Measurements from ENCODE around the gene USP9Y.
"Not testable (repeated sequence)": the region's sequence is repeated elsewhere in the genome, so short reads cannot be mapped to it uniquely, and the experiment has no call there.

Gene USP9Y

GRCh38 chrY:12701181-12701695, at the start of gene USP9Y:
Gene USP9Y, plus strand, starts transcription at chrY:12701231. Its CDS starts 8,217 bp downstream, at chrY:12709448.
- no peaks in the 10 kb centered on the region for H3K4me1 ChIP-seq (ENCODE audit: control insufficient read depth, insufficient read depth, low read length)

GRCh38 chrY:12651621-12652036, 49.4 kb upstream of the USP9Y start:
- Histone ChIP-seq H3K27ac (ENCODE audit: low read length) (no peak overlapping the region), H3K36me3 (ENCODE audit: control insufficient read depth in 2 of 2, insufficient read depth in 2 of 2, low read length in 2 of 2) (no peaks in the 10 kb centered on the region), H3K4me3 (ENCODE audit: low read length in 2 of 2) (no peak overlapping the region), H3K9ac (ENCODE audit: low read length in 2 of 2) (no peak overlapping the region), H3K9me3 (ENCODE audit: control insufficient read depth in 2 of 2, low read length in 2 of 2) (no peaks in the 10 kb centered on the region), H3K4me1 (ENCODE audit: control insufficient read depth, insufficient read depth, low read length) (no peaks in the 10 kb centered on the region), H3K27me3 (ENCODE audit: control insufficient read depth in 1 of 2, insufficient read depth in 2 of 2, low read length in 2 of 2) (no peaks in the 10 kb centered on the region)

More at GRCh38 chrY:12701181-12701695, at the start of gene USP9Y:
- no peak within 1 kb of the TSS for H3K4me3 ChIP-seq (ENCODE audit: low read length in 2 of 2)
- H3K36me3 ChIP-seq (ENCODE audit: control insufficient read depth in 2 of 2, insufficient read depth in 2 of 2, low read length in 2 of 2) = peaks cover 0 to 4% of the 10 kb centered on the region in 2 donors
- peaks cover 0 to 9% of the 10 kb centered on the region in 2 donors for H3K9me3 ChIP-seq (ENCODE audit: control insufficient read depth in 2 of 2, low read length in 2 of 2)
- no peak within 1 kb of the TSS for H3K9ac ChIP-seq (ENCODE audit: low read length in 2 of 2)
- H3K27ac ChIP-seq (ENCODE audit: low read length) = no peak within 1 kb of the TSS
- H3K27me3 ChIP-seq (ENCODE audit: control insufficient read depth in 1 of 2, insufficient read depth in 2 of 2, low read length in 2 of 2) = no peaks in the 10 kb centered on the region

GRCh38 chrY:12661745-12662681, 39.0 kb upstream of the USP9Y start:
- no peak overlapping the region for H3K27ac ChIP-seq (ENCODE audit: low read length)
- H3K9me3 ChIP-seq (ENCODE audit: control insufficient read depth in 2 of 2, low read length in 2 of 2) = no peaks in the 10 kb centered on the region
- H3K4me1 ChIP-seq (ENCODE audit: control insufficient read depth, insufficient read depth, low read length) = no peaks in the 10 kb centered on the region
- peak overlapping the region in 1 of 2 donors; percentile 95 for H3K4me3 ChIP-seq (ENCODE audit: low read length in 2 of 2)
- peak overlapping the region in 1 of 2 donors; percentile 85 for H3K9ac ChIP-seq (ENCODE audit: low read length in 2 of 2)
- H3K27me3 ChIP-seq (ENCODE audit: control insufficient read depth in 1 of 2, insufficient read depth in 2 of 2, low read length in 2 of 2) = no peaks in the 10 kb centered on the region
- H3K36me3 ChIP-seq (ENCODE audit: control insufficient read depth in 2 of 2, insufficient read depth in 2 of 2, low read length in 2 of 2) = no peaks in the 10 kb centered on the region

- Histone ChIP-seq H3K27ac (ENCODE audit: low read length) (no peak overlapping the region), H3K4me3 (ENCODE audit: low read length in 2 of 2) (peak overlapping the region in 1 of 2 donors; percentile 95), H3K27me3 (ENCODE audit: control insufficient read depth in 1 of 2, insufficient read depth in 2 of 2, low read length in 2 of 2) (no peaks in the 10 kb centered on the region), H3K9ac (ENCODE audit: low read length in 2 of 2) (peak overlapping the region in 1 of 2 donors; percentile 85), H3K4me1 (ENCODE audit: control insufficient read depth, insufficient read depth, low read length) (no peaks in the 10 kb centered on the region), H3K9me3 (ENCODE audit: control insufficient read depth in 2 of 2, low read length in 2 of 2) (no peaks in the 10 kb centered on the region), H3K36me3 (ENCODE audit: control insufficient read depth in 2 of 2, insufficient read depth in 2 of 2, low read length in 2 of 2) (no peaks in the 10 kb centered on the region)
Measured at GRCh38 chrY:12662745-12663591, 38.1 kb upstream of the USP9Y start.

GRCh38 chrY:12663845-12664244, 37.2 kb upstream of the USP9Y start:
- not testable (repeated sequence) for H3K9ac ChIP-seq (ENCODE audit: low read length in 2 of 2); H3K36me3 ChIP-seq (ENCODE audit: control insufficient read depth in 2 of 2, insufficient read depth in 2 of 2, low read length in 2 of 2); H3K4me3 ChIP-seq (ENCODE audit: low read length in 2 of 2); H3K27ac ChIP-seq (ENCODE audit: low read length); H3K9me3 ChIP-seq (ENCODE audit: control insufficient read depth in 2 of 2, low read length in 2 of 2); H3K27me3 ChIP-seq (ENCODE audit: control insufficient read depth in 1 of 2, insufficient read depth in 2 of 2, low read length in 2 of 2); H3K4me1 ChIP-seq (ENCODE audit: control insufficient read depth, insufficient read depth, low read length)

GRCh38 chrY:12678111-12678510, 22.9 kb upstream of the USP9Y start:
- Histone ChIP-seq H3K9me3 (ENCODE audit: control insufficient read depth in 2 of 2, low read length in 2 of 2) (no peaks in the 10 kb centered on the region), H3K27ac (ENCODE audit: low read length) (no peak overlapping the region), H3K27me3 (ENCODE audit: control insufficient read depth in 1 of 2, insufficient read depth in 2 of 2, low read length in 2 of 2) (no peaks in the 10 kb centered on the region), H3K4me1 (ENCODE audit: control insufficient read depth, insufficient read depth, low read length) (no peaks in the 10 kb centered on the region), H3K36me3 (ENCODE audit: control insufficient read depth in 2 of 2, insufficient read depth in 2 of 2, low read length in 2 of 2) (no peaks in the 10 kb centered on the region), H3K9ac (ENCODE audit: low read length in 2 of 2) (no peak overlapping the region), H3K4me3 (ENCODE audit: low read length in 2 of 2) (no peak overlapping the region)

- H3K27me3 ChIP-seq (ENCODE audit: control insufficient read depth in 1 of 2, insufficient read depth in 2 of 2, low read length in 2 of 2) = no peaks in the 10 kb centered on the region
- H3K36me3 ChIP-seq (ENCODE audit: control insufficient read depth in 2 of 2, insufficient read depth in 2 of 2, low read length in 2 of 2) = no peaks in the 10 kb centered on the region
- H3K27ac ChIP-seq (ENCODE audit: low read length) = no peak overlapping the region
- no peaks in the 10 kb centered on the region for H3K9me3 ChIP-seq (ENCODE audit: control insufficient read depth in 2 of 2, low read length in 2 of 2)
- H3K9ac ChIP-seq (ENCODE audit: low read length in 2 of 2) = no peak overlapping the region
- no peak overlapping the region for H3K4me3 ChIP-seq (ENCODE audit: low read length in 2 of 2)
- H3K4me1 ChIP-seq (ENCODE audit: control insufficient read depth, insufficient read depth, low read length) = no peaks in the 10 kb centered on the region
Measured at GRCh38 chrY:12681535-12681934, 19.5 kb upstream of the USP9Y start.

GRCh38 chrY:12688337-12688736, 12.7 kb upstream of the USP9Y start:
- Histone ChIP-seq H3K27ac (ENCODE audit: low read length) (no peak overlapping the region), H3K27me3 (ENCODE audit: control insufficient read depth in 1 of 2, insufficient read depth in 2 of 2, low read length in 2 of 2) (no peaks in the 10 kb centered on the region), H3K9me3 (ENCODE audit: control insufficient read depth in 2 of 2, low read length in 2 of 2) (no peaks in the 10 kb centered on the region), H3K36me3 (ENCODE audit: control insufficient read depth in 2 of 2, insufficient read depth in 2 of 2, low read length in 2 of 2) (no peaks in the 10 kb centered on the region), H3K9ac (ENCODE audit: low read length in 2 of 2) (no peak overlapping the region), H3K4me1 (ENCODE audit: control insufficient read depth, insufficient read depth, low read length) (no peaks in the 10 kb centered on the region), H3K4me3 (ENCODE audit: low read length in 2 of 2) (no peak overlapping the region)

GRCh38 chrY:12700087-12700486, 944 bp upstream of the USP9Y start:
- H3K9me3 ChIP-seq (ENCODE audit: control insufficient read depth in 2 of 2, low read length in 2 of 2) = peaks cover 0 to 9% of the 10 kb centered on the region in 2 donors
- no peaks in the 10 kb centered on the region for H3K27me3 ChIP-seq (ENCODE audit: control insufficient read depth in 1 of 2, insufficient read depth in 2 of 2, low read length in 2 of 2)
- H3K4me1 ChIP-seq (ENCODE audit: control insufficient read depth, insufficient read depth, low read length) = no peaks in the 10 kb centered on the region
- H3K27ac ChIP-seq (ENCODE audit: low read length) = no peak overlapping the region
- H3K36me3 ChIP-seq (ENCODE audit: control insufficient read depth in 2 of 2, insufficient read depth in 2 of 2, low read length in 2 of 2) = peaks cover 0 to 4% of the 10 kb centered on the region in 2 donors
- H3K4me3 ChIP-seq (ENCODE audit: low read length in 2 of 2) = no peak overlapping the region
- H3K9ac ChIP-seq (ENCODE audit: low read length in 2 of 2) = no peak overlapping the region

GRCh38 chrY:12702174-12702573, 1.1 kb downstream of the USP9Y start:
- H3K36me3 ChIP-seq (ENCODE audit: control insufficient read depth in 2 of 2, insufficient read depth in 2 of 2, low read length in 2 of 2) = peaks cover 0 to 4% of the 10 kb centered on the region in 2 donors
- no peak overlapping the region for H3K27ac ChIP-seq (ENCODE audit: low read length)
- H3K4me1 ChIP-seq (ENCODE audit: control insufficient read depth, insufficient read depth, low read length) = no peaks in the 10 kb centered on the region
- H3K9ac ChIP-seq (ENCODE audit: low read length in 2 of 2) = no peak overlapping the region
- H3K27me3 ChIP-seq (ENCODE audit: control insufficient read depth in 1 of 2, insufficient read depth in 2 of 2, low read length in 2 of 2) = no peaks in the 10 kb centered on the region
- no peak overlapping the region for H3K4me3 ChIP-seq (ENCODE audit: low read length in 2 of 2)
- H3K9me3 ChIP-seq (ENCODE audit: control insufficient read depth in 2 of 2, low read length in 2 of 2) = peaks cover 0 to 9% of the 10 kb centered on the region in 2 donors

All from stomach smooth muscle (tissue), 2 donors.